Hippocampal formation (tissue), 2 donors: Measurements from ENCODE around the gene CRB1.

Experiments
- DNase-seq, 2 donors: peaks; one replicate each; lab custom pipeline; 2025; lab: John Stamatoyannopoulos, UW

CRB1 gene

GRCh38 chr1:197343663-197344273, 75.7 kb downstream of the CRB1 start:
- DNase-seq = no peak

DNA sequence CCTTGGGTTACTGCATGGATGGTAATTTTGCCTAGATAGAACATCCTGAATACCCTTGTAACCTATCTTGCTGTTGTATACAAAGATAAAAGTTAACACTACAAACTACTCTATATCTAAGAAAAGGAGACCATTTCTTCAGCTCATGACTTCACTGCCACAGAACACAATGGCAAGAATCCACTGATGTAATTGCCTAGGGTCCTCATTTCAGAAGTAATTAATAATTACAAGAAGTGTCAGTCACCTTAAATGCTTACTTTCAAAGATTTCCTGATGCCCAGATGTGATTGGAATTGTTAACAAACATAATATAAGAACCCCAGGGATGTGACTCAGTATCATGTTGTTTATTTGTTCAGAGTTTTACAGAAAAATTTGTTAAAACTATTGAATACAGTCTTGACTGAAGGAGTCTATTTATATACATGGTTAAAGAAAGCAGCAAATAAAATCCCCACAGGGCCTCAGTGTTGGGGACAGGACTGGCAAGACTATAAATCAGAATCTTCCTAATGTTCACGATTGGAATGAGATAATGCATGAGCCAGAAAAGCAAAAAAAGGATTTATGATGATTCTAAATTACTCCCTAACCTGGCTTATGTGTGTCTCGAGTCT, 83.9 kb downstream of the CRB1 start:
- no peak for DNase-seq

DNA sequence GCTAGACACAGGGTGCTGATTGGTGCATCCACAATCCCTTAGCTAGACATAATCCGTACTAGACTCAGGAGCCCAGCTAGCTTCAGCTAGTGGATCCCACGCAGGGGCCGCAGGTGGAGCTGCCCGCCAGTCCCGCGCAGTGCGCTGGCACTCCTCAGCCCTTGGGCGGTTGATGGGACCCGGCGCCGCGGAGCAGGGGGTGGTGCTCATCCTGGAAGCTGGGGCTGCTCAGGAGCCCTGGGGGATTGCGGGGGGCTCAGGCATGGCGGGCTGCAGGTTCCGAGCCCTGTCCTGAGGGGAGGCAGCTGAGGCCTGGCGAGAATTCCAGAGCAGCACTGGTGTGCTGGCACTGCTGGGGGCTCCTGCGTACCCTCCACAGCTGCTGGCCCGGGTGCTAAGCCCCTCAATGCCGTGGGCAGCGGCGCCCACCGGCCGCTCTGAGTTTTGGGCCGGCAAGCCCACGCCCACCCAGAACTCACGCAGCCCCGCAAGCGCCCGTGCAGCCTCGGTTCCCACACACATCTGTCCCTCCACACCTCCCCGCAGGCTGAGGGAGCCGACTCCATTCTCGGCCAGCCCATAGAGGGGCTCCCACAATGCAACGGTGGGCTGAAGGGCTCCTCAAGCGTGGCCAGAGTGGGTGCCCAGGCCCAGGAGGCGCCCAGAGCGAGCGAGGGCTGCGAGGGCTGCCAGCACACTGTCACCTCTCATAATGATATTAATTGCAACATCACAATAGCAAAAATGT, 87.4 kb downstream of the CRB1 start:
- DNase-seq = no peak

GRCh38 chr1:197356723-197357533, 88.9 kb downstream of the CRB1 start:
- peak in 1 of 2 donors; percentile 15 for DNase-seq

- DNase-seq = no peak
Measured at GRCh38 chr1:197358959-197359358, 90.9 kb downstream of the CRB1 start.

DNA sequence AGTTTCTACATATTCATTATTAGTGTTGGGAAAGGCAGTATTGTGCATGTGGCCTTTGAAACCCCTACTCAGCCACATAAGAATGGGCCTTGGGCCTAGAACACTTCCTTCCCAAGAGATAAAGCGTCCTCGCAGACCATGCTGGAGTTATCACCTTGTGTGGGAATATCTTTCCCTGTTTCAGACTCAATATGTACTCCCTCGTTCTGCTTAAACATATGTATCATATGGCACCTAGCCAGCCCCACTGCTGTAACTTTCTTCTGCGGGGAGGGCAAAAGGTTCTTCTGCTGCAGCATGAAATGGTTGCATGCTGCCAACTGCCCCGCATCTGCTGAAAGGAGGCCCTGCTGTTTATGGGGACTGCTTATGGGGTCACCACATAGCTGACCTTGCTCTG, 92.0 kb downstream of the CRB1 start:
- no peak for DNase-seq

DNA sequence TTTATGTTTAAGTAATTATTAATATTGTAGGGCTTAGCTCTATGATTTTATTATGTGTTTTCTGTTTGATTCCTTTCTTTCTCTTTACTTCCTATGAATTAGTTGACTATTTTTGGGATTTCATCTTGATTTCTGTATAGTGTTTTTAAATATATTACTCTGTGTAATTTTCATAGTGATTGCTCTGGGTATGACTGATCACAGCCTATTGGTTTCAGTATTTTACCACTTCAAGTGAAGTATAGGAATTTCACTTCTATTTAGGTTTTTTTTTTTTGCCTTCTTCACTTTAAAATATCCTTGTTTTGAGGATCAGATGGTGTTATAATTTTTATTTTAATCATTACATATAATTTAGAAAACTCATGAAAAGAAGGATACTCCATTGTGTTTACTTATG, 94.8 kb downstream of the CRB1 start:
- no peak for DNase-seq

DNA sequence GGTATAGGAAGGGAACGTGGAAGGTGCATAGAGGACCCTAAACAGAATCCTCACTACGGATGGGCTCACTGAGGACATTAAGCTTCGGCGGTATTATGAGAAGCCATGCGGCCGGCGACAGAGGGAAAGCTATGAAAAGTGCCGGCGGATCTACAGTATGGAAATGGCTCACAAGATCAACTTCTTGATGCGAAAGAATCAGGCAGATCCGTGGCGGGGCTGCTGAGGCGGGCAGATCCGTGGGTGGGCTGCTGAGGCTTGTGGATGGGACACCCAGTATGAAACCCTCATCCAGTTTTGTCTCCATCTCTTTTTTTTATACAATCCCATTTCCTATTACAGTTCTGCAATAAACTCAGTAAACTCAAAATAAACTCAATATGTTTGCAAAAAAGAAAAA, 95.8 kb downstream of the CRB1 start:
- DNase-seq = no peak

GRCh38 chr1:197366996-197367395, 98.9 kb downstream of the CRB1 start:
- DNase-seq = no peak

DNA sequence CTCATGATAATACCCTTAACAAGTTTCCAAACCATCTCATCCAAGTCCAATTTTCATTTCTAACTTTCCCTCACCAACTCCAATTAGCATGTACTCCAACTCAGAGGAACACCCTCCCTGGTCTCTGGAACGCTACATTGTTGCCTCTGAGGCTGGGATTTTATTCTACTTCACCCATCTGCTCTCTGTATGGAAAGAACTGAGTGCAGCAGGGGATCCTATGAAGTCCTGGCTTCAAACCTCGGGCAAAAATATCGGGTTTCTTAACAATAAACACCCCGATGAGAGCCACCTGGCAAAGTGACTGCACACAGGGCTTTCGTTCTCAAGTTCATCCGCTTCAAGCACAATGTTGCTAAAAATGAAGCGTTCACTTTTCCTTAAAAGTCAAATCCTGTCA, 99.6 kb downstream of the CRB1 start:
- DNase-seq = no peak

GRCh38 chr1:197374428-197374827, 106.4 kb downstream of the CRB1 start:
- no peak for DNase-seq

DNA sequence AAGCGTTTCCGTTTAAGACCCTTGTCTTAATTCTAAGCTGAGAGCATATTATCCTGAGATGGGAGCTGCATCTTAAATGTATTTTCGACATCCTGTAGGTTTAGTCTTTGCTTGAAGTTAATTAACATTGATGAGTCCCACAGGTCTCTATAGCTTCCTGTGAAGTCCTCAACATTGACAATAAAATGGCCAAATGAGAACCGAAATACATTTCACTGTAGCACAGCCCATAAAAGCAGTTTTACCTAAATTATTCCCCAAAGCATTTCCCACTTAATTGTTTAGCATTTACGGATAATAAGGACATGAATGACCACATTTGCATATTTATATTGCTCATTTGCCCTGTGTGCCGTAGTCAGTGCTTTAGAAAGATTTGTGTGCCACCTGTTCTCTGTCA, 116.4 kb downstream of the CRB1 start:
- DNase-seq = no peak

DNA sequence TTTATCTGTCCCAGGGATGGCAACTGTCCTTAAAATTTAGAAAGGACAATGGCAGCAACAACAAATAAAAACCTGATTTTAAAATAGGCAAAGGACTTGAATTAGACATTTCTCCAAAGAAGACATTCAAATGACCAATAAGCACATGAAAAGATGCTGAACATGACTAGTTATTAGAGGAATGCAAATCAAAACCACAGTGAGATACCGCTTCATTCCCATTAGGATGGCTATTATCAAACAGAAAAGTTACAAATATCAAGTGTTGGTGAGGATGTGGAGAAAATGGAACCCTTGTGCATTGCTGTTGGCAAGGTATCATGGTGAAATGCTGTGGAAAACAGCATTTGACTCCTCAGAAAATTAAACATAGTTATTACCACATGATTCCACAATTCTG, 120.7 kb downstream of the CRB1 start:
- no peak for DNase-seq

- no peak for DNase-seq
Measured at GRCh38 chr1:197390856-197391255, 122.8 kb downstream of the CRB1 start.

DNA sequence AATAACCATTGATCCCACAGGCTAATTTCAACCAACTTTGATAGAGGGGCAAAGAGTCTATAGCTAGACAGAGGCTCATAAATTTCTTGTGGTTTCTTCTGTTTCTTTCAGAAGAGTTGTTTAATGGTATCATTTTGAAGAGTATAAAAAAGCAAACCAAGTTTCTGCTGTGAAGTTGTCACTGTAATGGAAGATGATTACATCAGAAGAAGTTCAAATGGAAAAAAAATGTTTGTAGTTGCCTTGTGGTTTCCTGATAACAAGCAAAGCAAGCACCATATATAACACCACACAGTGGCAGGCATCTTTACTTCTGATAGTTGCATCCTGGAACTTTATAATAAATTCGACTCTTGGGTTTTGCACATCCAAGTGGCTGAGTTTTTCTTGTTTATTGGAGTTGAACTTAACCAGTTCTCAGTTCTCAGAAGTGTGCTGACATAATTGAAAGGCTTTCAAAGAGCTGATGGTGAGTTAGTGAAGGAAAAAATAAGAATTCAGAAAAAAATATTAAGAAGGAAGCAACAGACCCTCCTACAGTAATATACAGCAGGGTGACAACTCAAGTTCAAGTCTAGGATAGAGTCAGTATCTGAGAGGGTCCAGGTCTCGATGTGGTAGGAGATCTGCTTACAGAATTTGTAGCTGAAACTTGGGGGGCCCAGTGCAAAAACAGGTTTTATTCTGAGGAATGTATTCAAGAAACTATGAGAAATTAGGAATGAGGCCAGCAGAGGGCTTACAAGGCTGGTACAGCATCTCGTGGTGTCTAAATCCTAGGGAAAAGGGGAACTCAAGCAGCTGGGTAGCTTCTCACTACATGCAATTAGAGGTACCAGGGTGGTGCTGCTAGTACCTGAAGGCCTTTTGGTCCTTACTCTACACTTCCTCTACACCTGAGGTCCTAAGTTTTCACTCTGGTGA, 123.5 kb downstream of the CRB1 start:
- DNase-seq = no peak

GRCh38 chr1:197392541-197392940, 124.5 kb downstream of the CRB1 start:
- no peak for DNase-seq

DNA sequence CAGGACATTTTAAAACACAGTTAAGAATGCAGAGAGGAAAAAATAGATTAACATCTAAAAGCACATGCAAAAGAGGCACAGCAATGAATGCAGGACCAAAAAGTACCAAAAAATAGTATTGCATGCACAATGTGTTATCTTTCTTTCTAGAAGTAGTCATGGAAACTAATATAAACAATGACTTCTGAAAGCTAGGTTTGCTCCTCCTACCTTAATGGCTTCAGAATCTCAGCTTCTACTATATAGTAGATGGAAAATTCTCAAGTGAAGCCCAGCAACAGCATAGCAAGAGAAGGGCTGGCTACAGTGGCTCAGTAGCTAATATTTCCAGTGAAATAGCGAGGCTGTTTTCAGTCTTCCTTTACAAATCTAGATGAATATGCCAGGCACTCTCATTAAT, 125.1 kb downstream of the CRB1 start:
- DNase-seq = no peak

GRCh38 chr1:197393772-197394171, 125.7 kb downstream of the CRB1 start:
- DNase-seq = no peak

- no peak for DNase-seq
Measured at GRCh38 chr1:197394831-197395608, 127.0 kb downstream of the CRB1 start.

DNA sequence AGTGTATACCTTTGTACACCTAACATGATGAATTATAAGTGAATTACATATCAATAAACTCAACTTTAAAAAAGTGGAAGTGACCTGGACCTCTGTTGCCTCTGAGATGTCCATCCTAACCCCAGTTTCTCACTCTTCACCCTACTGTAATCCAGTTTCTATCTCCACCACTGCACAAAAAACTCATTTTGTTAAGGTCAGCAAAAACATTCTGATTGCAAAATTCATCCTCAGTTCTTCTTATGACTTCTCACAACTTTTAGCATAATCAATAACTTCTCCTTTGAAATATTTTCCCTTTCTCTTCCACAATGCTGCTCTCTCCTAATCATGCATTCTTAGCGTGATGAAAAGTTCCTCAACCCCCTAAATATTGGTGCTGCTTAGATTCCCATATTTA, 129.8 kb downstream of the CRB1 start:
- no peak for DNase-seq
